ELF-1 (cell line): ENCODE results near the gene ABCB6.
A peak's percentile ranks its signal among the peaks of the same experiment; 100 is the strongest.
"Not testable (repeated sequence)": the region's sequence is repeated elsewhere in the genome, so short reads cannot be mapped to it uniquely, and the experiment has no call there.

Experiments
- DNase-seq: peaks from one replicate; pipeline ENCODE4 v3.0.0-alpha.2; 2016; ENCODE audit warnings: low read depth, low spot score

The ABCB6 gene

DNA sequence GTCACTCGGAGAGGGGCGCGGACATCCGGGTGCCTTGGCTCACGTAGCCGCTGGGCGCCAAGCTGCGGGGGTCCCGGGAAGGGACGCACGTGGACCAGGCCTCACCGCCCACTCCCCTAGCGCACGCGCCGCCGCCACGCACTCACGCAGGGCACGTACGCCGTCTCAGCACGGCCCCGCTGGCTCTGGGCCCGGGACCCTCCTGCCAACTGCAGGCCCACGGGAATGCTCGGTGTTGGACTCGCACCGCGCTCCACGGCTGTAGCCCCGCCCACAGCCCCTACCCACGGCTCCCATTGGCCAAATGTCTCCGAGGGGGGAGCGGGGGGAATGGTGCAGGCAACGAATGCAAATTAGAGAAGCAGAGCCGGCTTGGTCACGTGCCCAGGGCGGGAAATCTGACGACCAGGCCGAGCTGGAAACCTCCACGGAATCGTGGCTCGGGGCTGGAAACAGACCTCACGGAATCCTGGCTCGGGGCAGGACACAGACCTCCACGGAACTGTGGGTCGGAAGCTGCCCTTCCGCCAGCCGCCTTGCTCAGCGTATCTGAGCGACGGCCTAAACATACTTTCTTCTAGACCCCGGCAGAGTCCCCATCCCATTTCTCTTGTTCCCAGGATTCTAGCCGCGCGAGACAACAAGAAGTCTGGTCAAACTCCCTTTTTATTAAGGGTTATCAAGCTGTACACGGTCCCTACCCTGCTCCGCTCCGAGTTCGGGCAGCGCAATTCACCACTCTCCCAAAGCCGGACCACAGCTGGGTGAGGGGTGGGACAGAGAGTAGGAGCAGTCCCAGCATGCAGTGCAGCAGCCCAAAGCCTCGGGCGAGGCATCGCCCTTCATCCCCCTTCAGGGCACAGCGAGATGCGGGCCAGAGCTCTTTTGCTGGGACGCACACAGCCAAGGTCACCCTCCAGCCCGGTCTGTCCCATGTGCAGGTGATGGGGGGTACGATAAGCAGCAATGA, at the start of gene ABCB6:
Gene ABCB6, minus strand, starts transcription at position 227 of the 970 bp plus-strand sequence. CDS start 285 bp downstream, outside the sequence.
- DNase-seq: peak; percentile 91

- no peak for DNase-seq
Observed at GRCh38 chr2:219268294-219268693, 49.5 kb upstream of the ABCB6 start.

DNA sequence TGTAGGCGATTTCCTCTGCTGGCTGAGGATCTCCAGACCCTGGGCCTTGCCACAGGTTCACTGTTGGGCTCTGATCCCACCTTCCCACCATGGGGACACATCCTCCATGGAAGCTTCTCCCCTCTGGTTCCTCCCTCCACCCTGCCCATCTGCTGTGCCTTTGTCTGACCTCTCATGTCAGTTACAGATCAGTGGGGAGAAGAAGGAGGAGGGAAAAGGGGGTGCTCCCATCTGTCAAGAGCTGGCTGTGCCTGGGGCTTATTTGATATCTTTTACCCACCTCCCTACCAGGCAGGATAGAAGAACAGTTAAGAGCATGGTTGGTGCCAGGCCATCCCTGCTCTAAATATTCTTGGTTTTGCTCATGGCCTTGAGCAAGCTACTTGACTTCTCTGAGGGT, 48.1 kb upstream of the ABCB6 start:
- DNase-seq: no peak

DNA sequence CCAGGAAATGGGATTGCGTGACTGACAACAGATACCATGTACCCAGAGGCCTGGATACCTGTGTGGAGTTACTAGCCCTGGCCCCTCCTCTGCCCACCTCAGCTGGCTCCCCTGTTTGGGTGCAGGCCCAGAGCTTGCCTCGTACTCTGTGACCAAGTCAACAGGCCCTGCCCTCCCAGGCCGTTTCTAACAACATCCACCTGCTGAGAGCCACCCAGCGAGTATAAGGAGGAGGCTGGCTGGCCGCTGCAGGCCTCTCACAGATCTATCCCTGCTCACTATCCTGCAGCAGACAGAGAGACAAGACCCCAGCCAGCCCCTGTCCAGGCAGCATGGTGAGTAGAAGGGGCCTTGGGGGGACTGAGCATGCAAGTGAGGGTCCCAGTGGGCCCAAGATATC, 47.5 kb upstream of the ABCB6 start:
- no peak for DNase-seq

DNA sequence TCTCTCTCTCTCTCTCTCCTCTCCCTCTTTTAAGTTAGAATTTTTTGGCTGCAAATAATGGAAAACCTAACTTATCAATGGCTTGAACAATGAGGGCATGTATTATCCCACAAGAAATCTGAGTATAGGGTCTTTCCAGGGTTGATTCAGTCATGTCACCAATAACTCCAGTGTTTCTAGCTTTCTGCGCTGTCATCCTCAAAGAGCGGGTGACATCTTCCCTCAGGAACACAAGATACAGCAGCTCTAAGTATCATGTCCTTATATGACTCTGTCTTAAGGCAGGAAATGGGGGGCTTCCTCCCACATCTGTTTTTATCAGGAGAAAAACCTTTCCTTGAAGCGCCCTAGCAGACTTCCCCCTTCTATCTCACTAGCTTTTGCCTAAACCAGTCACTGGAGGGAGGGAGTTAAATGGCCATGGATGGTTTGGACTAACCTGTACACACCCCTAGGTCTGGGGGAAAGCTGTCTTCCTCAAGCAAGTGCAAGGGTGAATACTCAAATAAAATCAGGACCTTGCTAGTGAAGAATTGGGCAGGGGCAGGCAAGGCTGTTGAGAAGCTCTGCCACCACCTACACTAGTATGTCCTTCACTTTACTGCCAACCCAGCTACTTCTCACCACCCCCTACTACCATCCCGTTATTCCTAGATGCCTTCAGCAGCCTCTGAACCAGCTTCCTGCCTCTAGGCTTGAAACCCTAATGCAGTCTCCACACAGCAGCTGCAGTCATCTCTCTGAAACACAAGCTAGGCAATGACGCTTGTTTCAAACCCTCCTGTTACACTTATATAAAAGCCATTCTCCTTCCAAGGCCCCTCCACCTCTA, 42.5 kb upstream of the ABCB6 start:
- DNase-seq: no peak

GRCh38 chr2:219258942-219259341, 40.2 kb upstream of the ABCB6 start:
- not testable (repeated sequence) for DNase-seq

GRCh38 chr2:219254590-219255201, 35.9 kb upstream of the ABCB6 start:
- DNase-seq: no peak

GRCh38 chr2:219253753-219254589, 35.2 kb upstream of the ABCB6 start, which contains the start of gene TUBA4A:
Gene TUBA4A, minus strand, starts transcription at chr2:219253918. Its CDS starts 60 bp downstream, at chr2:219253858.
- DNase-seq: peak; percentile 78

GRCh38 chr2:219252900-219253752, 34.4 kb upstream of the ABCB6 start, which contains the start of gene TUBA4B:
Gene TUBA4B, plus strand, starts transcription at chr2:219253243. Its CDS starts 165 bp downstream, at chr2:219253408.
- peak; percentile 52 for DNase-seq

DNA sequence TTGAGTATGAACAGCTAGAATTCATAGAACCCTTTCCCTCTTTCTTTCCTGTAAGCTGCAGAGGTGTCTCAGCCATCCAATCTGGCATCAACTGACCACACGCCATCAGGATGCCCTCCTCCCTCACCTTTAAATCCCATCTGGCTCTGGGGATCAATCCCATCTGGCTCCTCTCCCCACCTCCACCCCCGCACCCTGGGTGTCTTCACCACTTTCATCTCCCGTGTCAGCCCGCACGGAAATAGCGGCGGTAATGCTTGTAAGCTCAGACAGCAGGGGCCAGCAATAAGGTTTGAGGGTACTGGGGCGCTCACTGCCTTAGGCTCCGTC, 33.8 kb upstream of the ABCB6 start:
- no peak for DNase-seq

GRCh38 chr2:219252084-219252483, 33.3 kb upstream of the ABCB6 start:
- DNase-seq: no peak

DNA sequence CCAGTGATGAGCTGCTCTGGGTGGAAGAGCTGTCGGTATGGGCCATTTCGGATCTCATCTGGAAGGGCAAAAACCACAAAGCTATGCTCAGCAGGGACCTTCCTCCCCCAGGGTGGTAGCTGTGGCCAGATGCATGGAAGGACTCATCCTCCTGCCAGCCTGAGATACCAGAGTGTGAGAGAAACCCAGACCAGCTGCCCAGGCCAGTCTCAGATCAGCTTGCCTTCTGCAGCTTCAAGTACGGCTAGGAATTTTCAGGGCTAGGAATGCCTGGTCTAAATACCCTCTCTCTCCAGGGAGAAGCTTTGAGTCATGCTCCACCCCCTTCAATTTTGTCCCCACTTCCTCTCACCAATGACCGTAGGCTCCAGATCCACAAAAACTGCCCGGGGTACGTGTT, 32.9 kb upstream of the ABCB6 start:
- DNase-seq: no peak

- no peak for DNase-seq
Observed at GRCh38 chr2:219250049-219250781, 31.5 kb upstream of the ABCB6 start.

- peak; percentile 36 for DNase-seq
Observed at GRCh38 chr2:219249203-219249980, 30.6 kb upstream of the ABCB6 start.

GRCh38 chr2:219248845-219249202, 30.1 kb upstream of the ABCB6 start:
- DNase-seq: no peak

- DNase-seq: peak; percentile 17
Observed at GRCh38 chr2:219247678-219248642, 29.2 kb upstream of the ABCB6 start.

- no peak for DNase-seq
Observed at GRCh38 chr2:219246559-219246958, 27.8 kb upstream of the ABCB6 start.

DNA sequence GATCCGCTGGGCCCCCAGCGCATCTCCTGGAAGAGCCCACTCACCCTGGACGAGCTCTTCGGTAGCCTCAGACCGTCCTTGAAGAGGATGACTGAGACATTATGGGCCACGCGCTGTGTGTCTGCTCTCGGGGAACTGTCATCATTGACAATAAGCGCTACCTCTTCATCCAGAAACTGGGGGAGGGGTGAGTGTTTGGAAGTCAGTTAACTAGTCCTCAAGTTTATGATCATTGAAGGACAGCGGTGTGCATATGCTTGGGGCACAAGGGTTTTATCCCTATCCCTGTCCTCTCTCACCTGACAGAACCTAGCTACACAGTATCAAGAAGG, 27.1 kb upstream of the ABCB6 start:
- DNase-seq: no peak
